Measurements from ENCODE around the gene LNP1.

- TF ChIP-seq POLR2A (IDR thresholded peaks at IDR 0.05; ENCODE audit: low read length): no peak
- TF ChIP-seq, protein P1, sequence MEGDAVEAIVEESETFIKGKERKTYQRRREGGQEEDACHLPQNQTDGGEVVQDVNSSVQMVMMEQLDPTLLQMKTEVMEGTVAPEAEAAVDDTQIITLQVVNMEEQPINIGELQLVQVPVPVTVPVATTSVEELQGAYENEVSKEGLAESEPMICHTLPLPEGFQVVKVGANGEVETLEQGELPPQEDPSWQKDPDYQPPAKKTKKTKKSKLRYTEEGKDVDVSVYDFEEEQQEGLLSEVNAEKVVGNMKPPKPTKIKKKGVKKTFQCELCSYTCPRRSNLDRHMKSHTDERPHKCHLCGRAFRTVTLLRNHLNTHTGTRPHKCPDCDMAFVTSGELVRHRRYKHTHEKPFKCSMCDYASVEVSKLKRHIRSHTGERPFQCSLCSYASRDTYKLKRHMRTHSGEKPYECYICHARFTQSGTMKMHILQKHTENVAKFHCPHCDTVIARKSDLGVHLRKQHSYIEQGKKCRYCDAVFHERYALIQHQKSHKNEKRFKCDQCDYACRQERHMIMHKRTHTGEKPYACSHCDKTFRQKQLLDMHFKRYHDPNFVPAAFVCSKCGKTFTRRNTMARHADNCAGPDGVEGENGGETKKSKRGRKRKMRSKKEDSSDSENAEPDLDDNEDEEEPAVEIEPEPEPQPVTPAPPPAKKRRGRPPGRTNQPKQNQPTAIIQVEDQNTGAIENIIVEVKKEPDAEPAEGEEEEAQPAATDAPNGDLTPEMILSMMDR (IDR thresholded peaks at IDR 0.05): no peak
- TF ChIP-seq CBX2 (IDR thresholded peaks at IDR 0.05; ENCODE audit: borderline replicate concordance, low read depth): no peak
- no peak for TF ChIP-seq ESRRA (IDR thresholded peaks at IDR 0.05; ENCODE audit: borderline replicate concordance, low read length)
- no peak for TF ChIP-seq SMC3 (IDR thresholded peaks at IDR 0.05)
- TF ChIP-seq MYC (IDR thresholded peaks at IDR 0.05; ENCODE audit: borderline replicate concordance, low read length): no peak
- no peak for TF ChIP-seq JUN (IDR thresholded peaks at IDR 0.05)
These were observed 40.4 kb upstream of the LNP1 start for GRCh38 chr3:100360757-100361496.
